GM12891 (cell line): Measurements from ENCODE around the gene SNIP1.
"Not testable (repeated sequence)": the region's sequence is repeated elsewhere in the genome, so short reads cannot be mapped to it uniquely, and the experiment has no call there.

ENCODE experiments used
- DNase-seq: peaks from one replicate; pipeline ENCODE4 v3.0.0; 2011; ENCODE audit warnings: low spot score; ENCODE audit not compliant: insufficient read length
- FAIRE-seq: peaks from 2 replicates; lab custom pipeline; 2011; peaks lifted over from hg19 to GRCh38; lab: Jason Lieb, UNC
- PAX5 ChIP-seq: IDR thresholded peaks from 2 replicates; pipeline ENCODE4 v1.6.1; 2011; ENCODE audit warnings: low read length, moderate library complexity, mild to moderate bottlenecking; ENCODE audit not compliant: insufficient read depth, severe bottlenecking
- POLR2A ChIP-seq: IDR thresholded peaks from 2 replicates; pipeline ENCODE4 v1.6.1; 2011; ENCODE audit warnings: low read depth, low read length, control low read depth
- POLR2AphosphoS5 ChIP-seq: IDR thresholded peaks from 2 replicates; pipeline ENCODE4 v1.6.1; 2011; ENCODE audit warnings: low read depth, low read length, control low read depth
- POU2F2 ChIP-seq: IDR thresholded peaks from 2 replicates; pipeline ENCODE4 v1.6.1; 2011; ENCODE audit warnings: low read depth, mild to moderate bottlenecking, control low read depth, low read length, moderate library complexity
- SPI1 ChIP-seq: IDR thresholded peaks from 2 replicates; pipeline ENCODE4 v1.6.1; 2011; ENCODE audit warnings: low read depth, low read length, control low read depth
- TAF1 ChIP-seq: IDR thresholded peaks from 2 replicates; pipeline ENCODE4 v1.6.1; 2011; ENCODE audit warnings: low read depth, low read length, control low read depth

Gene SNIP1

GRCh38 chr1:37557402-37557801 is 3.3 kb upstream of the SNIP1 start:
- no peak for DNase-seq
- no peak for FAIRE-seq
- no peak for TF ChIP-seq SPI1
- no peak for TF ChIP-seq POU2F2
- TF ChIP-seq POLR2AphosphoS5: no peak
- TF ChIP-seq TAF1: no peak
- no peak for TF ChIP-seq PAX5
- no peak for TF ChIP-seq POLR2A

GRCh38 chr1:37556712-37557196 is 2.7 kb upstream of the SNIP1 start, which contains the start of gene DNALI1:
DNALI1 (plus strand) TSS chr1:37556940; CDS start chr1:37556995, 55 bp downstream.
- FAIRE-seq (no peak), DNase-seq (peak; percentile 27)
- TF ChIP-seq PAX5 (no peak), POLR2AphosphoS5 (no peak), POU2F2 (no peak), SPI1 (no peak), TAF1 (no peak), POLR2A (no peak)

GRCh38 chr1:37553598-37553926 is 531 bp downstream of the SNIP1 start:
- FAIRE-seq: peak; percentile 20

GRCh38 chr1:37549341-37549740 is 4.8 kb downstream of the SNIP1 start:
- no peak for DNase-seq
- no peak for FAIRE-seq
- TF ChIP-seq POLR2AphosphoS5 (no peak), SPI1 (no peak), PAX5 (no peak), TAF1 (no peak), POU2F2 (no peak), POLR2A (no peak)

More at GRCh38 chr1:37553598-37553926, 531 bp downstream of the SNIP1 start:
- no peak for DNase-seq
- TF ChIP-seq POLR2A: no peak
- TF ChIP-seq TAF1: no peak
- TF ChIP-seq POU2F2: no peak
- no peak for TF ChIP-seq POLR2AphosphoS5
- TF ChIP-seq SPI1: no peak
- TF ChIP-seq PAX5: no peak

GRCh38 chr1:37545019-37545418 is 9.1 kb downstream of the SNIP1 start:
- TF ChIP-seq TAF1: no peak
- TF ChIP-seq POLR2AphosphoS5: no peak
- no peak for TF ChIP-seq POU2F2
- no peak for TF ChIP-seq SPI1
- no peak for FAIRE-seq
- DNase-seq: no peak

GRCh38 chr1:37544530-37544929 is 9.6 kb downstream of the SNIP1 start:
- TF ChIP-seq TAF1: no peak
- TF ChIP-seq SPI1: no peak
- TF ChIP-seq POLR2A: no peak; the same call in 1 of the 2 replicates
- no peak for TF ChIP-seq POLR2AphosphoS5
- TF ChIP-seq POU2F2: no peak
- TF ChIP-seq PAX5: no peak
- DNase-seq: no peak
- no peak for FAIRE-seq

GRCh38 chr1:37540036-37540785 is 13.9 kb downstream of the SNIP1 start:
- DNase-seq (no peak), FAIRE-seq (no peak)
- no peak for TF ChIP-seq TAF1
- no peak for TF ChIP-seq POU2F2
- no peak for TF ChIP-seq SPI1
- no peak for TF ChIP-seq POLR2AphosphoS5
- TF ChIP-seq POLR2A: no peak
- no peak for TF ChIP-seq PAX5

- not testable (repeated sequence) for FAIRE-seq
Observed at GRCh38 chr1:37539154-37539553, 14.9 kb downstream of the SNIP1 start.

GRCh38 chr1:37537378-37537777 is 16.7 kb downstream of the SNIP1 start:
- TF ChIP-seq POLR2A: no peak
- TF ChIP-seq SPI1: no peak
- no peak for TF ChIP-seq TAF1
- TF ChIP-seq POU2F2: no peak
- DNase-seq (no peak), FAIRE-seq (no peak)

More at GRCh38 chr1:37539154-37539553, 14.9 kb downstream of the SNIP1 start:
- DNase-seq: not testable (repeated sequence)
